T-helper 17 cell (primary cell): Measurements from ENCODE around the gene OR10R2. TPM values are rescaled to one million over a fixed set of nuclear protein-coding genes. Genes with fewer than 3 reads are reported as not detected.
"Not testable (repeated sequence)": the region's sequence is repeated elsewhere in the genome, so short reads cannot be mapped to it uniquely, and the experiment has no call there.

Source experiments
- ATAC-seq: fragments of 150-1000 bp; cut with Tn5 transposase; 2 replicates; pipeline ENCODE4 v1.10.0; 2021; ENCODE audit warnings: mild to moderate bottlenecking, moderate library complexity
- DNase-seq, 3 donors: peaks; one replicate each; pipeline versions ENCODE4 v3.0.0 to v3.0.0-alpha.2; 2020 to 2021
- H3K9me3 ChIP-seq: one replicate; pipeline ENCODE4 v1.7.0; 2013; ENCODE audit warnings: low read length, mild to moderate bottlenecking; ENCODE audit not compliant: control insufficient read depth, poor library complexity, severe bottlenecking
- H3K27ac Mint-ChIP-seq: one replicate; pipeline ENCODE4 v1.8.0; 2022; ENCODE audit warnings: mild to moderate bottlenecking, moderate library complexity, mixed read lengths
- H3K27me3 Mint-ChIP-seq: one replicate; pipeline ENCODE4 v1.8.0; 2022; ENCODE audit warnings: mixed read lengths
- H3K36me3 Mint-ChIP-seq: one replicate; pipeline ENCODE4 v1.8.0; 2022; ENCODE audit warnings: low read depth, mixed read lengths
- H3K4me1 Mint-ChIP-seq: one replicate; pipeline ENCODE4 v1.8.0; 2022; ENCODE audit warnings: mild to moderate bottlenecking, mixed read lengths
- H3K4me3 Mint-ChIP-seq: one replicate; pipeline ENCODE4 v1.8.0; 2022; ENCODE audit warnings: mild to moderate bottlenecking, moderate library complexity, mixed read lengths
- total RNA-seq, 4 donors: library from RNA in 2 of 4; stranded (reverse) in 2 of 4; gene quantifications; one replicate each; pipeline ENCODE4 v1.2.3 and lab custom pipeline; 2022 to 2026

OR10R2 gene
- total RNA-seq: not detected
- total RNA-seq (lab: John Stamatoyannopoulos, UW): 0 reads per million in 2 donors

GRCh38 chr1:158471920-158472319, at the start of gene OR10R2:
TSS of gene OR10R2 (plus strand) at chr1:158472220. CDS start at chr1:158472326, 106 bp downstream.
- DNase-seq: no peak
- H3K4me1 Mint-ChIP-seq: peaks cover 2% of the 10 kb centered on the region
- H3K27ac Mint-ChIP-seq: no peak within 1 kb of the TSS
- H3K27me3 Mint-ChIP-seq: peaks cover 29% of the 10 kb centered on the region
- H3K4me3 Mint-ChIP-seq: no peak within 1 kb of the TSS
- H3K9me3 ChIP-seq: no peaks in the 10 kb centered on the region
- ATAC-seq: no peak
- peaks cover 2% of the 10 kb centered on the region for H3K36me3 Mint-ChIP-seq

DNA sequence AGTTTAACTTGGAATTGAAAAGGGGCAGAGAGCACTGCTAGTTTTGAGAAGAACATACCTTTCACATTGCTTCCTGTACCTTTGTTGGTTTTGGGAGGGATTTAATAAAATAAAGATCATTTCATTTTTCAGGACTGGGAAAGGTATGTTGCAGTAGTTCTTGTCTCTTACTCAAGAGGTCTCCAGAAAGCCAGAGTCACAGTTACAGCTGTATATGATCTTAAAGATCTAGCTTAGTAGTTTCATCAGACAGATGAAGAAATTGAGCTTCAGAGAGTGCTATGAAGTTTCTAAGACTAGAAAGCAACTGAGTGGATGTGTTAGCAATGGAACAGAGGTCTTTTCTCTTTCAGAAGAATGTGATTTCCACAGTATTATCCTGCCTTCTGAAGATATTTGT, 47.0 kb upstream of the OR10R2 start:
- no peaks in the 10 kb centered on the region for H3K36me3 Mint-ChIP-seq
- H3K4me1 Mint-ChIP-seq: no peaks in the 10 kb centered on the region
- no peak for ATAC-seq
- no peak for DNase-seq
- no peak overlapping the region for H3K4me3 Mint-ChIP-seq
- peaks cover 22% of the 10 kb centered on the region for H3K27me3 Mint-ChIP-seq
- H3K27ac Mint-ChIP-seq: no peak overlapping the region
- H3K9me3 ChIP-seq: no peaks in the 10 kb centered on the region

DNA sequence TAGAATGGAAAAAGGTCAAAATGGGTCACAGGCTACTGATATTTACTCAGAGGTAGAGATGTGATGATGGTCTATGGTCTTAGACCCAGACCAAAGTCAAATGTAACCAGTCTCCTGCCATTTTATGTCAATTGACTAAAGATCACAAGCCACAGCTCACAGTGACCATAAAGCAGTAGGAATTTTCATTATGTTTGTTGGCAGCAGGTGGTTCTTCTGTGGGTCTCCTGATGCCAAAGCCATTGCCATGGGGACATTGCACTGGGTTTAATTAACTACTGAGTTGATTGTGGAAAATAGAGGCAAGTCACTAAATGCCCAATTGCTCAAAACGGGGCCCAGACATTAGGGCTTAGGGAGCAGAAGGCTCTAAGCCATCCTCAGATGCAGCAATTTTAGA, 45.9 kb upstream of the OR10R2 start, which contains the start of gene OR10K2:
OR10K2 (minus strand) TSS at position 101 of the 400 bp plus-strand sequence. CDS start 5,371 bp downstream, outside the sequence.
- H3K4me1 Mint-ChIP-seq: no peaks in the 10 kb centered on the region
- no peak for DNase-seq
- no peaks in the 10 kb centered on the region for H3K9me3 ChIP-seq
- H3K36me3 Mint-ChIP-seq: no peaks in the 10 kb centered on the region
- ATAC-seq: no peak
- H3K4me3 Mint-ChIP-seq: no peak within 1 kb of the TSS
- peaks cover 16% of the 10 kb centered on the region for H3K27me3 Mint-ChIP-seq
- H3K27ac Mint-ChIP-seq: no peak within 1 kb of the TSS

GRCh38 chr1:158430163-158430562, 41.9 kb upstream of the OR10R2 start:
- H3K36me3 Mint-ChIP-seq, H3K27ac Mint-ChIP-seq, H3K4me1 Mint-ChIP-seq, DNase-seq, H3K9me3 ChIP-seq, ATAC-seq, H3K4me3 Mint-ChIP-seq: not testable (repeated sequence)
- peaks cover 27% of the 10 kb centered on the region for H3K27me3 Mint-ChIP-seq

DNA sequence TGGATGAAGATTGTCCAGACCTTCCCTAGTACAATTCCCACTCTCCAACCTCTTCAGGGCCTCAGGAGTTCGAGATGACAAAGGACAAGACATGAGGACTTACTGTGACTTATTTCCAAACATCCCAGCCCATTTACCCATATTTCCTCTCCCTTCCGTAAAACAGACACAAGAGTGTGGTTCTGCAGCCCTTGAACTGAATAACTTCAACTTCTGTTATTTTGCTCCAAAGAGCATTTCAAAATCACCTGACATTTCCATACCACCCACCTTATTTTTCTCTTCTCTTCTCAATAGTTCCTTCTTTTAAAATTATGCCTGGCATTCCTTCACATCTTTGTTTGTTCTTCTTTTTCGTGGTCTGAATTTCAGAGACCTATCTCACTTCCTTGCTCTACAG, 37.3 kb upstream of the OR10R2 start:
- no peaks in the 10 kb centered on the region for H3K4me1 Mint-ChIP-seq
- H3K4me3 Mint-ChIP-seq: no peak overlapping the region
- H3K27ac Mint-ChIP-seq: no peak overlapping the region
- peaks cover 3% of the 10 kb centered on the region for H3K36me3 Mint-ChIP-seq
- no peaks in the 10 kb centered on the region for H3K9me3 ChIP-seq
- no peak for DNase-seq
- no peak for ATAC-seq
- peaks cover 38% of the 10 kb centered on the region for H3K27me3 Mint-ChIP-seq

GRCh38 chr1:158445376-158445775, 26.6 kb upstream of the OR10R2 start:
- ATAC-seq (no peak), DNase-seq (no peak)
- no peak overlapping the region for H3K27ac Mint-ChIP-seq

DNA sequence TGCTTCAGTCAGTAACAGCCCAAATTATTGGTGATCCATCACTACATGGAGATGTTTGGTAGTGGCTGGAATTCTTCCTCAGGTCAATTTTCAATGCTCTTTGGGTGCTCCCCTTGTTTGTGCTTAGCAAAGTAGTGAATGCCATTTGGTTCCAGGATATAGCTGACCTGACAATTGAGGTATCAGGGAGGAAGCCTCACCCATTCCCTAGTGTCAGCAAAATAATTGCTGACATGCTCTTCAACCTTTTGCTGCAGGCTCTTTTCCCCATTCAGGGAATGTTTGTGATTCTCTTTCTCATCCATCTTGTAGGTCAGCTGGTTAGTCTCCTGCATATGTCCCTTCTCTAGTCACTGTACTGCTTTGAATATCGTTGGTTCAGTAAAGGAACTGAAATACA, 17.5 kb upstream of the OR10R2 start:
- Mint-ChIP-seq H3K27ac (no peak overlapping the region), H3K27me3 (peaks cover 30% of the 10 kb centered on the region), H3K4me1 (no peaks in the 10 kb centered on the region), H3K4me3 (no peak overlapping the region), H3K36me3 (peaks cover 2% of the 10 kb centered on the region)
- DNase-seq (no peak), ATAC-seq (no peak)
- no peaks in the 10 kb centered on the region for H3K9me3 ChIP-seq

More at GRCh38 chr1:158445376-158445775, 26.6 kb upstream of the OR10R2 start:
- H3K9me3 ChIP-seq: no peaks in the 10 kb centered on the region
- Mint-ChIP-seq H3K4me1 (no peaks in the 10 kb centered on the region), H3K27me3 (peaks cover 23% of the 10 kb centered on the region), H3K36me3 (peaks cover 4% of the 10 kb centered on the region), H3K4me3 (no peak overlapping the region)

GRCh38 chr1:158457246-158457645, 14.8 kb upstream of the OR10R2 start:
- peaks cover 30% of the 10 kb centered on the region for H3K27me3 Mint-ChIP-seq
- ATAC-seq (no peak), DNase-seq (no peak)
- H3K4me1 Mint-ChIP-seq: no peaks in the 10 kb centered on the region
- H3K36me3 Mint-ChIP-seq: no peaks in the 10 kb centered on the region
- no peak overlapping the region for H3K27ac Mint-ChIP-seq
- no peaks in the 10 kb centered on the region for H3K9me3 ChIP-seq
- no peak overlapping the region for H3K4me3 Mint-ChIP-seq

- Mint-ChIP-seq H3K36me3 (no peaks in the 10 kb centered on the region), H3K4me1 (no peaks in the 10 kb centered on the region), H3K27ac (no peak overlapping the region), H3K4me3 (no peak overlapping the region), H3K27me3 (peaks cover 30% of the 10 kb centered on the region)
- ATAC-seq (no peak), DNase-seq (no peak)
- no peaks in the 10 kb centered on the region for H3K9me3 ChIP-seq
These were observed 13.8 kb upstream of the OR10R2 start for GRCh38 chr1:158458263-158458662.

GRCh38 chr1:158461534-158461933, 10.5 kb upstream of the OR10R2 start, which contains the start of gene OR10K1:
TSS of gene OR10K1 (plus strand) at chr1:158461834. CDS start at chr1:158465562, 3,728 bp downstream.
- no peaks in the 10 kb centered on the region for H3K36me3 Mint-ChIP-seq
- ATAC-seq: no peak
- no peaks in the 10 kb centered on the region for H3K9me3 ChIP-seq
- no peaks in the 10 kb centered on the region for H3K4me1 Mint-ChIP-seq
- H3K27me3 Mint-ChIP-seq: peaks cover 7% of the 10 kb centered on the region
- H3K4me3 Mint-ChIP-seq: no peak within 1 kb of the TSS
- DNase-seq: no peak
- H3K27ac Mint-ChIP-seq: peak within 1 kb of the TSS; percentile 21

DNA sequence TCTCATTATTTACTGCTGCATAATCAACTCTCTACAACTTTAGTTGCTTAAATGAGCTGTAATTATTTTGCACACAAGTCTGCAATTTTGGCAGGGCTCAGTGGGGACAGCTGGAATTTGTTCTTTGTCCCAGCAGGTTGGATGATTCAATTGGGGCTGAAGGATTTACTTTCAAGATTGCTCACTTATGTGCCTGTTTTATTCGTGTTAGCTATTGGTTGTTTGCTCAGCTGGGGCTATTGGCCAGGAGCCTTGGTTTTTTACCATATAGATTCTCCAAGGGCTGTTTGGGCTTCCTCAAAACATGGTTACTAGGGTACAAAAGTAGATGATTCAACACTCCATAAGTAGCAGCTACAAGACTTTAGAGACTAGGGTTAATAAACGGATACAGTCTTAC, 13.4 kb downstream of the OR10R2 start:
- no peaks in the 10 kb centered on the region for H3K36me3 Mint-ChIP-seq
- no peak overlapping the region for H3K4me3 Mint-ChIP-seq
- H3K4me1 Mint-ChIP-seq: no peaks in the 10 kb centered on the region
- no peaks in the 10 kb centered on the region for H3K9me3 ChIP-seq
- no peak for ATAC-seq
- H3K27me3 Mint-ChIP-seq: peaks cover 50% of the 10 kb centered on the region
- DNase-seq: no peak
- H3K27ac Mint-ChIP-seq: no peak overlapping the region

DNA sequence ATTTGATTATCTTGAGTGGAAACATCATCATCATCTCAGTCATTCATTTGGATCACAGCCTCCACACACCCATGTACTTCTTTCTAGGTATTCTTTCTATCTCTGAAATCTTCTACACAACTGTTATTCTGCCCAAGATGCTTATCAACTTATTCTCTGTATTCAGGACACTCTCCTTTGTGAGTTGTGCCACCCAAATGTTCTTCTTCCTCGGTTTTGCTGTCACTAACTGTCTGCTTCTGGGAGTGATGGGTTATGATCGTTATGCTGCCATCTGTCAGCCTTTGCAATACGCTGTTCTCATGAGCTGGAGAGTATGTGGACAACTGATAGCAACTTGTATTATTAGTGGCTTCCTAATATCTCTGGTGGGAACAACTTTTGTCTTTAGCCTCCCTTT, 19.3 kb downstream of the OR10R2 start:
- Mint-ChIP-seq H3K4me1 (peaks cover 3% of the 10 kb centered on the region), H3K4me3 (no peak overlapping the region), H3K27me3 (peaks cover 65% of the 10 kb centered on the region), H3K36me3 (no peaks in the 10 kb centered on the region), H3K27ac (no peak overlapping the region)
- no peak for DNase-seq
- H3K9me3 ChIP-seq: no peaks in the 10 kb centered on the region
- ATAC-seq: no peak

- H3K4me1 Mint-ChIP-seq: peaks cover 5% of the 10 kb centered on the region
- H3K27ac Mint-ChIP-seq: no peak overlapping the region
- H3K27me3 Mint-ChIP-seq: peaks cover 51% of the 10 kb centered on the region
- H3K9me3 ChIP-seq: no peaks in the 10 kb centered on the region
- H3K36me3 Mint-ChIP-seq: no peaks in the 10 kb centered on the region
- H3K4me3 Mint-ChIP-seq: no peak overlapping the region
- ATAC-seq (no peak), DNase-seq (no peak)
These were observed 21.0 kb downstream of the OR10R2 start for GRCh38 chr1:158493054-158493453.

- ATAC-seq (no peak), DNase-seq (no peak)
- H3K27ac Mint-ChIP-seq: no peak overlapping the region
These were observed 22.8 kb downstream of the OR10R2 start for GRCh38 chr1:158494796-158495195.

More at GRCh38 chr1:158494796-158495195, 22.8 kb downstream of the OR10R2 start:
- Mint-ChIP-seq H3K27me3 (peaks cover 37% of the 10 kb centered on the region), H3K36me3 (no peaks in the 10 kb centered on the region), H3K4me3 (no peak overlapping the region), H3K4me1 (peaks cover 5% of the 10 kb centered on the region)
- no peaks in the 10 kb centered on the region for H3K9me3 ChIP-seq
